WTC11 (cell line): ENCODE data around the gene GBP1.

Experiments
- ETV6 ChIP-seq: sonication (generic); formaldehyde crosslinking; IDR thresholded peaks from 2 replicates; pipeline ENCODE4 v1.8.1; 2022; ENCODE audit warnings: mild to moderate bottlenecking, missing genetic modification reagents
- TF ChIP-seq, protein P1 (sequence below): fragments of 200-600 bp; IDR thresholded peaks from 2 replicates; pipeline ENCODE4 v1.8.0; 2022; ENCODE audit warnings: antibody characterized with exemption

DNA sequence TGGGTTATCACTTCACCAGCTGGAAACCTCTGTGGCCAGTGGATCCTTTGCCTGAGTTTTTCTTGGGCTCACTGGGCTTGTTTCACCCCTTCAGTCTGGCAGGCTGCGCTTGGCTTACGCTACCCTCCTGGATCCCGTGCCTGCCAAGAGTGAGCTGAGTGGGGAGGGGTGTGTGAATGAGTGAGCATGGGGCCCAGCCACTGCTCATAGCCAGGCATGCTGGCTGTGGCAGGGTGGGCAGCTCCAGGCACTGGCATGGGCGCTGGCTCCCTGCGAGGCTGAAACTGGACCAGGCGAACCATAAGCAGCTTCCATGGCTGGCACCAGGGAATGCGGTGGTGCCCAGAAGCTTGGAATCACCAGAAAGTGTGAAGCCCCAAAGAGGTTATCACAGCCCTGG lies 22.5 kb downstream of the GBP1 start:
- no peak for TF ChIP-seq ETV6 (CRISPR knock-in tag)
- TF ChIP-seq, protein P1, sequence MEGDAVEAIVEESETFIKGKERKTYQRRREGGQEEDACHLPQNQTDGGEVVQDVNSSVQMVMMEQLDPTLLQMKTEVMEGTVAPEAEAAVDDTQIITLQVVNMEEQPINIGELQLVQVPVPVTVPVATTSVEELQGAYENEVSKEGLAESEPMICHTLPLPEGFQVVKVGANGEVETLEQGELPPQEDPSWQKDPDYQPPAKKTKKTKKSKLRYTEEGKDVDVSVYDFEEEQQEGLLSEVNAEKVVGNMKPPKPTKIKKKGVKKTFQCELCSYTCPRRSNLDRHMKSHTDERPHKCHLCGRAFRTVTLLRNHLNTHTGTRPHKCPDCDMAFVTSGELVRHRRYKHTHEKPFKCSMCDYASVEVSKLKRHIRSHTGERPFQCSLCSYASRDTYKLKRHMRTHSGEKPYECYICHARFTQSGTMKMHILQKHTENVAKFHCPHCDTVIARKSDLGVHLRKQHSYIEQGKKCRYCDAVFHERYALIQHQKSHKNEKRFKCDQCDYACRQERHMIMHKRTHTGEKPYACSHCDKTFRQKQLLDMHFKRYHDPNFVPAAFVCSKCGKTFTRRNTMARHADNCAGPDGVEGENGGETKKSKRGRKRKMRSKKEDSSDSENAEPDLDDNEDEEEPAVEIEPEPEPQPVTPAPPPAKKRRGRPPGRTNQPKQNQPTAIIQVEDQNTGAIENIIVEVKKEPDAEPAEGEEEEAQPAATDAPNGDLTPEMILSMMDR, result no peak
